H1 (cell line): ENCODE measurements around the gene RFX2. TPM values are rescaled to one million over a fixed set of nuclear protein-coding genes. Genes with fewer than 3 reads are reported as not detected.

Experiments used
- CTCF ChIA-PET: fragments of 300-600 bp; sonication (Branson Sonifier 250); formaldehyde crosslinking; loops from one replicate; lab custom pipeline; 2021; ENCODE audit not compliant: partially characterized antibody; lab: Charles Lee
- POLR2A ChIA-PET: fragments of 300-600 bp; sonication (Branson Sonifier 250); formaldehyde crosslinking; loops from one replicate; lab custom pipeline; 2021; ENCODE audit warnings: inconsistent platforms; ENCODE audit not compliant: partially characterized antibody; lab: Charles Lee
- DNase-seq, 2 experiments: peaks; one replicate each; pipeline versions ENCODE4 v3.0.0 to v3.0.0-alpha.2; 2010 to 2022; ENCODE audit warnings: low spot score in 2 of 2, low read depth in 1 of 2, mixed read lengths in 1 of 2
- FAIRE-seq: peaks from 2 replicates; lab custom pipeline; 2011; peaks lifted over from hg19 to GRCh38; lab: Jason Lieb, UNC
- H2AFZ ChIP-seq: 2 replicates; pipeline ENCODE4 v1.8.1; 2012; ENCODE audit warnings: low read length, inconsistent platforms
- H2AK5ac ChIP-seq: 2 replicates; pipeline ENCODE4 v1.6.1; 2013; ENCODE audit warnings: low read depth, low read length
- H2BK120ac ChIP-seq: replicated peaks from 2 replicates; pipeline ENCODE3; 2013; ENCODE audit warnings: low read depth, low read length, inconsistent platforms
- H2BK12ac ChIP-seq: 2 replicates; pipeline ENCODE4 v1.6.1; 2013; ENCODE audit warnings: low read depth, low read length
- H2BK15ac ChIP-seq: 2 replicates; pipeline ENCODE4 v1.6.1; 2013; ENCODE audit warnings: low read length
- H2BK20ac ChIP-seq: 2 replicates; pipeline ENCODE4 v1.6.1; 2013; ENCODE audit warnings: low read length
- H2BK5ac ChIP-seq: 2 replicates; pipeline ENCODE4 v1.6.1; 2013; ENCODE audit warnings: low read depth, low read length
- H3K14ac ChIP-seq: 2 replicates; pipeline ENCODE4 v1.6.1; 2013; ENCODE audit warnings: inconsistent platforms; ENCODE audit not compliant: insufficient read length
- H3K18ac ChIP-seq: 2 replicates; pipeline ENCODE4 v1.6.1; 2013; ENCODE audit warnings: low read length; ENCODE audit errors: extremely low read depth
- H3K23ac ChIP-seq: 2 replicates; pipeline ENCODE4 v1.6.1; 2013; ENCODE audit warnings: inconsistent platforms; ENCODE audit not compliant: insufficient read length
- H3K23me2 ChIP-seq: 2 replicates; pipeline ENCODE4 v1.6.1; 2013; ENCODE audit warnings: low read depth, low read length
- H3K27ac ChIP-seq: 2 replicates; pipeline ENCODE4 v1.6.1; 2011; ENCODE audit warnings: low read depth, low read length, inconsistent platforms
- H3K27me3 ChIP-seq, 4 experiments: replicated peaks in 1 of 4; 1 replicate in 1 of 4; 2 replicates in 3 of 4; pipeline versions ENCODE4 v1.6.1 to v1.8.1; 2011 to 2013; ENCODE audit warnings: low read length in 3 of 4, mild to moderate bottlenecking in 3 of 4, inconsistent platforms in 2 of 4, mixed read lengths in 2 of 4, moderate library complexity in 1 of 4; ENCODE audit not compliant: control insufficient read depth in 3 of 4, insufficient read depth in 3 of 4; ENCODE audit errors: extremely low read depth in 1 of 4
- H3K36me3 ChIP-seq, 4 experiments: 2 replicates each; pipeline versions ENCODE4 v1.6.1 to v1.8.1; 2011 to 2013; ENCODE audit warnings: mild to moderate bottlenecking in 4 of 4, low read length in 3 of 4, moderate library complexity in 2 of 4, control low read depth in 1 of 4, inconsistent platforms in 1 of 4; ENCODE audit not compliant: insufficient read depth in 4 of 4, control insufficient read depth in 2 of 4
- H3K4ac ChIP-seq: replicated peaks from 2 replicates; pipeline ENCODE3; 2013; ENCODE audit warnings: low read length, low read depth, mixed read lengths, inconsistent platforms; ENCODE audit not compliant: insufficient read length
- H3K4me1 ChIP-seq, 4 experiments: replicated peaks in 1 of 4; 1 replicate in 1 of 4; 2 replicates in 3 of 4; pipeline versions ENCODE4 v1.6.1 to v1.8.1; 2011 to 2013; ENCODE audit warnings: low read length in 3 of 4, inconsistent platforms in 2 of 4, mixed read lengths in 1 of 4; ENCODE audit not compliant: insufficient read depth in 4 of 4, control insufficient read depth in 3 of 4
- H3K4me2 ChIP-seq, 2 experiments: 2 replicates each; pipeline versions ENCODE4 v1.6.1 to v1.8.1; 2011 to 2013; ENCODE audit warnings: low read depth in 2 of 2, low read length in 2 of 2, control low read depth in 1 of 2, inconsistent platforms in 1 of 2, mild to moderate bottlenecking in 1 of 2; ENCODE audit not compliant: insufficient read depth in 1 of 2
- H3K4me3 ChIP-seq, 4 experiments: fragments of 200-600, 300-600 bp in 1 of 4; sonication (generic), shearing (Covaris generic), sonication (Bioruptor Twin) in 1 of 4; 2 replicates each; pipeline versions ENCODE4 v1.5.1 to v1.8.1; 2011 to 2016; ENCODE audit warnings: low read length in 4 of 4, low read depth in 3 of 4, control low read depth in 2 of 4, inconsistent platforms in 2 of 4, mild to moderate bottlenecking in 2 of 4, mixed read lengths in 1 of 4, moderate library complexity in 1 of 4; ENCODE audit not compliant: insufficient read depth in 2 of 4; ENCODE audit errors: extremely low read depth in 1 of 4
- H3K56ac ChIP-seq: replicated peaks from 2 replicates; pipeline ENCODE3; 2013; ENCODE audit warnings: low read depth, mild to moderate bottlenecking, mixed read lengths, low read length, inconsistent platforms; ENCODE audit not compliant: insufficient read length
- H3K79me1 ChIP-seq: 2 replicates; pipeline ENCODE4 v1.6.1; 2013; ENCODE audit warnings: low read depth, low read length, control low read depth
- H3K79me2 ChIP-seq, 2 experiments: 2 replicates each; pipeline versions ENCODE4 v1.6.1 to v1.8.1; 2012 to 2013; ENCODE audit warnings: low read length in 2 of 2, mild to moderate bottlenecking in 2 of 2, inconsistent platforms in 1 of 2; ENCODE audit not compliant: insufficient read depth in 2 of 2, control insufficient read depth in 1 of 2
- H3K9ac ChIP-seq, 4 experiments: replicated peaks in 1 of 4; 1 replicate in 1 of 4; 2 replicates in 3 of 4; pipeline versions ENCODE4 v1.6.1 to v1.8.1; 2011 to 2013; ENCODE audit warnings: low read depth in 3 of 4, low read length in 3 of 4, control low read depth in 2 of 4, mild to moderate bottlenecking in 2 of 4, moderate library complexity in 2 of 4, inconsistent platforms in 1 of 4; ENCODE audit errors: extremely low read depth in 1 of 4
- H3K9me3 ChIP-seq, 2 experiments: 2 replicates each; pipeline versions ENCODE4 v1.6.1 to v1.8.1; 2012 to 2013; ENCODE audit warnings: mild to moderate bottlenecking in 2 of 2, moderate library complexity in 2 of 2, control low read depth in 1 of 2, inconsistent platforms in 1 of 2, low read depth in 1 of 2, low read length in 1 of 2, mixed read lengths in 1 of 2; ENCODE audit not compliant: insufficient read depth in 2 of 2
- H4K20me1 ChIP-seq, 2 experiments: replicated peaks in 1 of 2; 2 replicates each; pipeline versions ENCODE3 to v1.8.1; 2011 to 2013; ENCODE audit warnings: inconsistent platforms in 2 of 2, low read length in 2 of 2, mild to moderate bottlenecking in 1 of 2; ENCODE audit not compliant: insufficient read depth in 2 of 2, control insufficient read depth in 1 of 2
- H4K5ac ChIP-seq: 2 replicates; pipeline ENCODE4 v1.6.1; 2013; ENCODE audit warnings: low read length, low read depth, mixed read lengths, inconsistent platforms; ENCODE audit not compliant: insufficient read length
- H4K8ac ChIP-seq: 2 replicates; pipeline ENCODE4 v1.8.0; 2013; ENCODE audit warnings: mild to moderate bottlenecking, moderate library complexity, low read length, inconsistent platforms; ENCODE audit not compliant: insufficient read depth; ENCODE audit errors: extremely low read depth
- H4K91ac ChIP-seq: replicated peaks from 2 replicates; pipeline ENCODE3; 2013; ENCODE audit warnings: low read length, mixed read lengths, inconsistent platforms; ENCODE audit not compliant: insufficient read length
- BCL11A ChIP-seq, 2 experiments: IDR thresholded peaks; one replicate each; pipeline ENCODE4 v1.6.1; 2011; ENCODE audit warnings: low read depth in 2 of 2, low read length in 2 of 2, mild to moderate bottlenecking in 2 of 2
- CHD1 ChIP-seq: IDR thresholded peaks from 2 replicates; pipeline ENCODE4 v1.6.1; 2012; ENCODE audit warnings: low read depth, low read length, improper control_type of control experiment
- EZH2 ChIP-seq: fragments of 200-600 bp; sonication (generic); IDR thresholded peaks from 2 replicates; pipeline ENCODE4 v1.7.1; 2012; ENCODE audit warnings: low read depth, mild to moderate bottlenecking, moderate library complexity, low read length, inconsistent platforms; ENCODE audit not compliant: severe bottlenecking
- RAD21 ChIP-seq, 2 experiments: IDR thresholded peaks in 1 of 2; conservative IDR thresholded peaks in 1 of 2; 2 replicates each; pipeline ENCODE4 v1.6.1; 2011; ENCODE audit warnings: low read depth in 2 of 2, low read length in 2 of 2, improper control_type of control experiment in 1 of 2, inconsistent platforms in 1 of 2, mild to moderate bottlenecking in 1 of 2, moderate library complexity in 1 of 2
- SAP30 ChIP-seq: fragments of 300-600 bp; sonication (generic); IDR thresholded peaks from 2 replicates; pipeline ENCODE4 v1.7.1; 2012; ENCODE audit warnings: low read length, moderate library complexity, mild to moderate bottlenecking, inconsistent platforms; ENCODE audit not compliant: insufficient read depth, insufficient replicate concordance
- SIX5 ChIP-seq: IDR thresholded peaks from 2 replicates; pipeline ENCODE4 v1.6.1; 2011; ENCODE audit warnings: mild to moderate bottlenecking, low read depth, low read length
- SP1 ChIP-seq: IDR thresholded peaks from 2 replicates; pipeline ENCODE4 v1.6.1; 2011; ENCODE audit warnings: low read depth, low read length
- TCF12 ChIP-seq: IDR thresholded peaks from 2 replicates; pipeline ENCODE4 v1.6.1; 2011; ENCODE audit warnings: low read depth, mild to moderate bottlenecking, low read length
- YY1 ChIP-seq: IDR thresholded peaks from 2 replicates; pipeline ENCODE4 v1.6.1; 2011; ENCODE audit warnings: low read depth, mild to moderate bottlenecking, low read length
- WGBS, 2 experiments: shearing (Covaris generic) in 1 of 2; methylation state at CpG; one replicate each; pipeline versions ENCODE4 v1.1.6 to v1.1.7; 2013 to 2015; ENCODE audit warnings: low lambda C conversion rate in 2 of 2, mixed read lengths in 2 of 2, inconsistent platforms in 1 of 2, low coverage in 1 of 2, missing lambda C conversion rate in 1 of 2; ENCODE audit not compliant: insufficient replicate concordance in 2 of 2, insufficient coverage in 1 of 2, insufficient read length in 1 of 2; ENCODE audit errors: extremely low coverage in 1 of 2, missing lambda C conversion rate in 1 of 2; 5-methylcytosine and 5-hydroxymethylcytosine counted together
- polyA plus RNA-seq, 7 experiments: library from polyadenylated mRNA; depleted of rRNA in 3 of 7; stranded (reverse) in 5 of 7; unstranded in 2 of 7; fragments of >200 nt in 5 of 7; fragments of 200-250 nt in 2 of 7; gene quantifications; 1 replicate in 5 of 7; 2 replicates in 1 of 7; 4 replicates in 1 of 7; pipeline versions ENCODE4 v1.2.1 to v1.2.3, GENCODE V29; 2011 to 2013; ENCODE audit warnings: missing spikeins in 2 of 7, mixed read lengths in 2 of 7
- total RNA-seq: library from RNA; stranded (reverse); fragmentation: NEBNext Ultra II Directional; extraction: Animal tissue kit (Norgen Biotek cat#: 25700); gene quantifications from 2 replicates; pipeline ENCODE4 v1.2.1, GENCODE V29; 2021
- TF ChIP-seq, protein P1 (sequence below): IDR thresholded peaks from 2 replicates; pipeline ENCODE4 v1.6.1; 2012; ENCODE audit warnings: low read length, inconsistent platforms

RFX2 gene
- total and polyA plus RNA-seq, 2 of the 8 experiments (the other 6 are each of a cell fraction or from before 2014, with no cell fraction given): 4.8 to 5.3 TPM

- no peak overlapping the region for H4K8ac ChIP-seq
- no peak overlapping the region for H2BK15ac ChIP-seq
- peaks cover 37% of the 10 kb centered on the region for H3K79me1 ChIP-seq
- WGBS, 2 experiments: 73% methylated on average over 17 of the region's 17 CpGs; no CpG with 5 or more reads in 1 of the 2 experiments
- H2AFZ ChIP-seq: no peak overlapping the region
- H3K9ac ChIP-seq: no peak overlapping the region
- H3K27ac ChIP-seq: no peak overlapping the region
- peak overlapping the region in 1 of 2 experiments; percentile 65; a peak in 1 of 4 replicates for H3K4me2 ChIP-seq
- 0 out of 2 replicates have a peak overlapping the region, but pooled peaks have one; percentile 10 for H2BK5ac ChIP-seq
- ChIA-PET POLR2A (interaction anchor here (4.0 kb wide), 1 partner anchor 18 kb away, joined by 13 read pairs; no protein-coding TSS in a partner anchor), CTCF (interaction anchor here (1.8 to 6.0 kb wide), 2 partner anchors 14 to 150 kb away, joined by 5 to 48 read pairs; no protein-coding TSS in a partner anchor)
- no peak overlapping the region for H4K5ac ChIP-seq
- no peak overlapping the region for H3K23ac ChIP-seq
- H3K36me3 ChIP-seq: peaks cover 0 to 3% (median 0%) of the 10 kb centered on the region in 4 experiments; a peak in 1 of 8 replicates
- peak overlapping the region; percentile 43; the same call in 1 of the 2 replicates for H2AK5ac ChIP-seq
- H3K9me3 ChIP-seq: no peaks in the 10 kb centered on the region
- H4K91ac ChIP-seq: peak overlapping the region; percentile 60
- H2BK12ac ChIP-seq: peak overlapping the region; percentile 64; the same call in 1 of the 2 replicates
- no peak for FAIRE-seq
- no peaks in the 10 kb centered on the region; a peak in 1 of 7 replicates for H3K27me3 ChIP-seq
- peak overlapping the region; percentile 49 for H3K18ac ChIP-seq
- peaks cover 9 to 94% of the 10 kb centered on the region in 2 experiments for H3K79me2 ChIP-seq
- H3K23me2 ChIP-seq: no peaks in the 10 kb centered on the region
- no peak overlapping the region for H3K14ac ChIP-seq
- no peak overlapping the region for H3K4ac ChIP-seq
- H3K4me3 ChIP-seq: no peak overlapping the region; a peak in 1 of 8 replicates
- H3K56ac ChIP-seq: no peak overlapping the region
- H4K20me1 ChIP-seq: peaks cover 33 to 45% of the 10 kb centered on the region in 2 experiments
- no peak for DNase-seq
- peak overlapping the region; percentile 3 for H2BK120ac ChIP-seq
- H3K4me1 ChIP-seq: peaks cover 33 to 64% (median 50%) of the 10 kb centered on the region in 4 experiments
- H2BK20ac ChIP-seq: no peak overlapping the region
- TF ChIP-seq TCF12 (no peak), BCL11A (IDR thresholded peaks at IDR 0.05; ENCODE audit: low read depth in 2 of 2, low read length in 2 of 2) (no peak), RAD21 (IDR thresholded peaks at IDR 0.05 in 1 of 2, conservative IDR thresholded peaks at IDR 0.05 in 1 of 2; ENCODE audit: low read depth in 2 of 2, low read length in 2 of 2) (no peak), SAP30 (no peak), EZH2 (no peak), YY1 (no peak), CHD1 (no peak), SP1 (no peak), SIX5 (no peak)
- TF ChIP-seq, protein P1, sequence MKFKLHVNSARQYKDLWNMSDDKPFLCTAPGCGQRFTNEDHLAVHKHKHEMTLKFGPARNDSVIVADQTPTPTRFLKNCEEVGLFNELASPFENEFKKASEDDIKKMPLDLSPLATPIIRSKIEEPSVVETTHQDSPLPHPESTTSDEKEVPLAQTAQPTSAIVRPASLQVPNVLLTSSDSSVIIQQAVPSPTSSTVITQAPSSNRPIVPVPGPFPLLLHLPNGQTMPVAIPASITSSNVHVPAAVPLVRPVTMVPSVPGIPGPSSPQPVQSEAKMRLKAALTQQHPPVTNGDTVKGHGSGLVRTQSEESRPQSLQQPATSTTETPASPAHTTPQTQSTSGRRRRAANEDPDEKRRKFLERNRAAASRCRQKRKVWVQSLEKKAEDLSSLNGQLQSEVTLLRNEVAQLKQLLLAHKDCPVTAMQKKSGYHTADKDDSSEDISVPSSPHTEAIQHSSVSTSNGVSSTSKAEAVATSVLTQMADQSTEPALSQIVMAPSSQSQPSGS: no peak
Observed at GRCh38 chr19:5953680-5954213, 156.6 kb downstream of the RFX2 start.
